Measurements from ENCODE around the gene CCNQ.

CCNQ gene

GRCh38 chrX:153627675-153628111, 28.8 kb upstream of the CCNQ start:
- H3K27ac ChIP-seq, result peak overlapping the region in 1 of 11 experiments; percentile 11; a peak in 1 of 22 replicates
- no peak overlapping the region for H3K4me3 ChIP-seq
- H3K4me2 ChIP-seq, result peak overlapping the region in 10 of 11 experiments; percentile 12 to 53 (median 44); a peak in 15 of 22 replicates
- peaks cover 67 to 99% (median 94%) of the 10 kb centered on the region in 11 experiments for H3K27me3 ChIP-seq
- no peaks in the 10 kb centered on the region for H3K36me3 ChIP-seq
- no peak for TF ChIP-seq Cebpa-rat (IDR thresholded peaks at IDR 0.05)
- no peak overlapping the region for H3K9ac ChIP-seq
- peaks cover 13 to 31% (median 24%) of the 10 kb centered on the region in 11 experiments for H3K9me3 ChIP-seq (replicated peaks in 1 of 11)
- peaks cover 0 to 37% (median 25%) of the 10 kb centered on the region in 10 experiments; a peak in 16 of 20 replicates for H3K4me1 ChIP-seq
- H4K20me1 ChIP-seq, result peaks cover 0 to 14% (median 0%) of the 10 kb centered on the region in 11 experiments; a peak in 6 of 22 replicates

- Histone ChIP-seq H3K4me2 (peak overlapping the region in 9 of 11 experiments; percentile 12 to 53 (median 45); a peak in 15 of 22 replicates), H3K4me1 (peaks cover 0 to 39% (median 25%) of the 10 kb centered on the region in 10 experiments; a peak in 16 of 20 replicates), H3K4me3 (no peak overlapping the region), H3K27me3 (peaks cover 67 to 99% (median 94%) of the 10 kb centered on the region in 11 experiments), H3K36me3 (no peaks in the 10 kb centered on the region), H4K20me1 (peaks cover 0 to 14% (median 0%) of the 10 kb centered on the region in 11 experiments; a peak in 6 of 22 replicates), H3K27ac (peak overlapping the region in 1 of 11 experiments; percentile 11; a peak in 1 of 22 replicates), H3K9me3 (replicated peaks in 1 of 11) (peaks cover 13 to 26% (median 20%) of the 10 kb centered on the region in 11 experiments), H3K9ac (no peak overlapping the region)
- no peak for TF ChIP-seq Cebpa-rat (IDR thresholded peaks at IDR 0.05)
These were observed 28.1 kb upstream of the CCNQ start for GRCh38 chrX:153626863-153627674.

GRCh38 chrX:153626025-153626633, 27.2 kb upstream of the CCNQ start:
- H3K9me3 ChIP-seq (replicated peaks in 1 of 11), result peaks cover 6 to 18% (median 10%) of the 10 kb centered on the region in 11 experiments
- peaks cover 0 to 39% (median 25%) of the 10 kb centered on the region in 10 experiments; a peak in 16 of 20 replicates for H3K4me1 ChIP-seq
- no peak overlapping the region for H3K27ac ChIP-seq
- H3K4me3 ChIP-seq, result no peak overlapping the region
- peaks cover 0 to 14% (median 0%) of the 10 kb centered on the region in 11 experiments; a peak in 6 of 22 replicates for H4K20me1 ChIP-seq
- no peak for TF ChIP-seq Cebpa-rat (IDR thresholded peaks at IDR 0.05)
- H3K36me3 ChIP-seq, result no peaks in the 10 kb centered on the region
- no peak overlapping the region for H3K4me2 ChIP-seq
- H3K27me3 ChIP-seq, result peaks cover 60 to 99% (median 92%) of the 10 kb centered on the region in 11 experiments
- H3K9ac ChIP-seq, result no peak overlapping the region

- no peak overlapping the region for H3K4me3 ChIP-seq
- no peak overlapping the region for H3K4me2 ChIP-seq
- no peak overlapping the region for H3K27ac ChIP-seq
- H3K9ac ChIP-seq, result no peak overlapping the region
- peaks cover 0 to 14% (median 0%) of the 10 kb centered on the region in 11 experiments; a peak in 6 of 22 replicates for H4K20me1 ChIP-seq
- no peak for TF ChIP-seq Cebpa-rat (IDR thresholded peaks at IDR 0.05)
- H3K4me1 ChIP-seq, result peaks cover 0 to 39% (median 25%) of the 10 kb centered on the region in 10 experiments; a peak in 16 of 20 replicates
- no peaks in the 10 kb centered on the region for H3K36me3 ChIP-seq
- H3K9me3 ChIP-seq (replicated peaks in 1 of 11), result peaks cover 0 to 11% (median 4%) of the 10 kb centered on the region in 11 experiments; a peak in 14 of 22 replicates
- peaks cover 54 to 93% (median 85%) of the 10 kb centered on the region in 11 experiments for H3K27me3 ChIP-seq
These were observed 26.5 kb upstream of the CCNQ start for GRCh38 chrX:153625271-153626024.

- Histone ChIP-seq H3K27ac (no peak overlapping the region), H3K27me3 (peaks cover 44 to 87% (median 79%) of the 10 kb centered on the region in 11 experiments), H4K20me1 (peaks cover 0 to 14% (median 0%) of the 10 kb centered on the region in 11 experiments; a peak in 6 of 22 replicates), H3K4me2 (peak overlapping the region in 3 of 11 experiments; percentile 56 to 61 (median 60); a peak in 1 of 22 replicates), H3K4me1 (peaks cover 0 to 39% (median 25%) of the 10 kb centered on the region in 10 experiments; a peak in 16 of 20 replicates), H3K4me3 (no peak overlapping the region), H3K36me3 (no peaks in the 10 kb centered on the region), H3K9me3 (replicated peaks in 1 of 11) (peaks cover 0 to 7% (median 0%) of the 10 kb centered on the region in 11 experiments; a peak in 2 of 22 replicates), H3K9ac (no peak overlapping the region)
- TF ChIP-seq Cebpa-rat (IDR thresholded peaks at IDR 0.05), result no peak
These were observed 25.5 kb upstream of the CCNQ start for GRCh38 chrX:153624196-153625091.

- Histone ChIP-seq H4K20me1 (peaks cover 0 to 14% (median 0%) of the 10 kb centered on the region in 11 experiments; a peak in 6 of 22 replicates), H3K4me2 (peak overlapping the region in 8 of 11 experiments; percentile 20 to 61 (median 48); a peak in 15 of 22 replicates), H3K4me1 (peaks cover 0 to 31% (median 21%) of the 10 kb centered on the region in 10 experiments; a peak in 16 of 20 replicates), H3K9me3 (replicated peaks in 1 of 11) (peaks cover 0 to 7% (median 0%) of the 10 kb centered on the region in 11 experiments; a peak in 2 of 22 replicates), H3K4me3 (no peak overlapping the region), H3K27ac (no peak overlapping the region), H3K27me3 (peaks cover 35 to 87% (median 79%) of the 10 kb centered on the region in 11 experiments), H3K9ac (no peak overlapping the region), H3K36me3 (no peaks in the 10 kb centered on the region)
- no peak for TF ChIP-seq Cebpa-rat (IDR thresholded peaks at IDR 0.05)
These were observed 24.5 kb upstream of the CCNQ start for GRCh38 chrX:153623310-153624029.

Data from BLaER1 treated with 17β-estradiol and CSF1 and Interleukin-3, amounts not matched to agents 10 nM and 100 nM (cell line).